GM23248 (cell line): ENCODE measurements around the gene KLK2. TPM values are rescaled to one million over a fixed set of nuclear protein-coding genes. Genes with fewer than 3 reads are reported as not detected.

Experiments
- DNase-seq: peaks from one replicate; pipeline ENCODE4 v3.0.0-alpha.2; 2015
- H2AFZ ChIP-seq: fragments of 200-600 bp; sonication (generic); 2 replicates; pipeline ENCODE4 v1.6.1; 2016; ENCODE audit warnings: antibody characterized with exemption
- H3F3A ChIP-seq: fragments of 200-600 bp; sonication (generic); 2 replicates; pipeline ENCODE4 v1.6.1; 2016; ENCODE audit warnings: mild to moderate bottlenecking, antibody characterized with exemption, mixed run types; ENCODE audit not compliant: insufficient read depth
- H3K27ac ChIP-seq: fragments of 200-600 bp; sonication (generic); 2 replicates; pipeline ENCODE4 v1.5.1; 2016; ENCODE audit warnings: mild to moderate bottlenecking
- H3K27me3 ChIP-seq: fragments of 200-600 bp; sonication (generic); replicated peaks from 2 replicates; pipeline ENCODE4 v1.6.1; 2016; ENCODE audit warnings: mild to moderate bottlenecking; ENCODE audit not compliant: insufficient read depth
- H3K36me3 ChIP-seq: fragments of 200-600 bp; sonication (generic); 2 replicates; pipeline ENCODE4 v1.6.1; 2016; ENCODE audit warnings: low read depth, mild to moderate bottlenecking
- H3K4me1 ChIP-seq: fragments of 200-600 bp; sonication (generic); 2 replicates; pipeline ENCODE4 v1.6.1; 2016; ENCODE audit warnings: mild to moderate bottlenecking; ENCODE audit not compliant: insufficient read depth
- H3K4me2 ChIP-seq: fragments of 200-600 bp; sonication (generic); one replicate; pipeline ENCODE4 v1.6.1; 2016; ENCODE audit warnings: mild to moderate bottlenecking; ENCODE audit not compliant: unreplicated experiment
- H3K4me3 ChIP-seq: fragments of 200-600 bp; sonication (generic); 2 replicates; pipeline ENCODE4 v1.5.1; 2016; ENCODE audit warnings: mild to moderate bottlenecking
- H3K79me2 ChIP-seq: fragments of 200-600 bp; sonication (generic); 2 replicates; pipeline ENCODE4 v1.6.1; 2016; ENCODE audit warnings: mild to moderate bottlenecking; ENCODE audit not compliant: insufficient read depth
- H3K9ac ChIP-seq: fragments of 200-600 bp; sonication (generic); 2 replicates; pipeline ENCODE4 v1.6.1; 2016; ENCODE audit warnings: mild to moderate bottlenecking
- H3K9me2 ChIP-seq: fragments of 200-600 bp; sonication (generic); 2 replicates; pipeline ENCODE4 v1.6.1; 2016; ENCODE audit warnings: mixed run types, mild to moderate bottlenecking, moderate library complexity; ENCODE audit not compliant: insufficient read depth
- H3K9me3 ChIP-seq: fragments of 200-600 bp; sonication (generic); one replicate; pipeline ENCODE4 v1.6.1; 2017; ENCODE audit warnings: low read depth
- H4K20me1 ChIP-seq: fragments of 200-600 bp; sonication (generic); 2 replicates; pipeline ENCODE4 v1.6.0; 2016; ENCODE audit not compliant: insufficient read depth
- EZH2 ChIP-seq: fragments of 200-600 bp; sonication (generic); IDR thresholded peaks from 2 replicates; pipeline ENCODE4 v1.6.1; 2018; ENCODE audit warnings: antibody characterized with exemption, mild to moderate bottlenecking; ENCODE audit not compliant: insufficient read depth, poor library complexity, severe bottlenecking
- EZH2phosphoT487 ChIP-seq: fragments of 200-600 bp; sonication (generic); IDR thresholded peaks from 2 replicates; pipeline ENCODE4 v1.6.1; 2018; ENCODE audit warnings: antibody characterized with exemption, moderate library complexity, mild to moderate bottlenecking, low read depth; ENCODE audit not compliant: insufficient read depth
- WGBS, 2 experiments: methylation state at CpG; one replicate each; pipeline ENCODE4 v1.1.6; 2015 to 2017; ENCODE audit warnings: low lambda C conversion rate in 2 of 2, low coverage in 1 of 2; ENCODE audit errors: missing lambda C conversion rate in 2 of 2; 5-methylcytosine and 5-hydroxymethylcytosine counted together
- in situ Hi-C: fragments of 300-500 bp; cut with MboI; formaldehyde crosslinking; loops from 2 replicates; pipeline ENCODE4 v1.15.0; 2020
- polyA plus RNA-seq: library from polyadenylated mRNA; unstranded; fragments of >200 nt; fragmentation: Nextera tagmentation; extraction: Ambion mirVana; gene quantifications from 2 replicates; pipeline ENCODE4 v1.2.1, GENCODE V29; 2016
- total RNA-seq: library from RNA; depleted of rRNA; stranded (reverse); fragments of >200 nt; shearing (Covaris generic); gene quantifications from 2 replicates; pipeline ENCODE4 v1.2.3, GENCODE V29; 2014

Gene KLK2
- total and polyA plus RNA-seq, 2 experiments from 2014 or later = not detected

DNA sequence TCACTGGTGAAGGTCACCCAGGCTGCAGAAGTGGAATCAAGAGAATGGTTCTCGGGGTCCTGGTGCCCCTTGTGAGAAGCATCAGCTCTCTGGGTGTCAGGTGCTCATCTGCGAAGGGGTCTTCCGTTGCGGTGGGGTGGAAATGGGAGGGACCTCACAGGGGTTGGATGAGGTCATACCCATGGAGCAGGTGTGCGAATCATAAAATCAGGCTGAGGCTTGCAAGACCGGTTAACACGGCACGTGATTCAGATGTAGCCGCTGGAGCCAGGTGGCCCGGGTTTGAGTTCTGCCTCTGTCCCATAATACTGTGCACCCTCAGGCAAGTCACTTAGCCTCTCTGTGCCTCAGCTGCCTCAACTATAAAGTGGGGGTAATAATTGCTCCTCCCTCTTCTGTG lies 35.9 kb upstream of the KLK2 start:
- TF ChIP-seq EZH2 (no peak), EZH2phosphoT487 (no peak)
- Histone ChIP-seq H3K27ac (no peak overlapping the region), H3K9me3 (no peaks in the 10 kb centered on the region), H2AFZ (no peak overlapping the region), H3K4me3 (no peak overlapping the region), H4K20me1 (no peaks in the 10 kb centered on the region), H3K4me2 (no peak overlapping the region), H3K36me3 (no peaks in the 10 kb centered on the region), H3K4me1 (no peaks in the 10 kb centered on the region), H3K9me2 (no peaks in the 10 kb centered on the region), H3F3A (no peaks in the 10 kb centered on the region), H3K79me2 (no peaks in the 10 kb centered on the region), H3K9ac (no peak overlapping the region), H3K27me3 (peaks cover 6% of the 10 kb centered on the region; the same call in 1 of the 2 replicates)
- WGBS, 2 experiments = 81 to 82% methylated on average over 10 of the region's 10 CpGs
- in situ Hi-C loops = no loop called here
- DNase-seq = no peak

DNA sequence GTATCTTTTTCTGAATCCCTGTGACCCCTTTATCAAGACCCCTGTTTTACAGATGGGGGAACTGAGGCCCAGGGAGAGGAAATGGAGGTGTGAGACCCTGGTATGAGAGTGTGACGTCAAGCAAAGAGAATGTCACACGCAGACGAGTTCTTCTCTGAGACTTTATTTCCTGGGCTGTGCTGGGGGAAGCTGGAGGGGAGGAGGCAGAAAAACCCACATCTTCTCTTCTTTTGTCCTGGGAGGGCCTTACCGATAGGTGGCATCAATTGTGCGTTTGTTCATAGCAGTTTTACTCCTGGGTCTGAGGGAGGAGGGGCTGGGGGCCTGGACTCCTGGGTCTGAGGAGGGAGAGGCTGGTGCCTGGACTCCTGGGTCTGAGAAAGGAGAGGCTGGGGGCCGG lies 35.0 kb upstream of the KLK2 start:
- no peak overlapping the region for H3K4me2 ChIP-seq
- no peaks in the 10 kb centered on the region for H3K9me2 ChIP-seq
- no peaks in the 10 kb centered on the region for H3K36me3 ChIP-seq
- H3K79me2 ChIP-seq = no peaks in the 10 kb centered on the region
- H4K20me1 ChIP-seq = no peaks in the 10 kb centered on the region
- DNase-seq = peak; percentile 21
- H2AFZ ChIP-seq = no peak overlapping the region
- H3K9me3 ChIP-seq = no peaks in the 10 kb centered on the region
- no peaks in the 10 kb centered on the region for H3K4me1 ChIP-seq
- peaks cover 6% of the 10 kb centered on the region; the same call in 1 of the 2 replicates for H3K27me3 ChIP-seq
- no peak for TF ChIP-seq EZH2phosphoT487
- no peak for TF ChIP-seq EZH2
- H3K9ac ChIP-seq = no peak overlapping the region
- no peaks in the 10 kb centered on the region for H3F3A ChIP-seq
- no peak overlapping the region for H3K27ac ChIP-seq
- 12 to 16% methylated on average over 6 of the region's 6 CpGs for WGBS, 2 experiments
- no peak overlapping the region for H3K4me3 ChIP-seq
- in situ Hi-C loops = no loop called here

DNA sequence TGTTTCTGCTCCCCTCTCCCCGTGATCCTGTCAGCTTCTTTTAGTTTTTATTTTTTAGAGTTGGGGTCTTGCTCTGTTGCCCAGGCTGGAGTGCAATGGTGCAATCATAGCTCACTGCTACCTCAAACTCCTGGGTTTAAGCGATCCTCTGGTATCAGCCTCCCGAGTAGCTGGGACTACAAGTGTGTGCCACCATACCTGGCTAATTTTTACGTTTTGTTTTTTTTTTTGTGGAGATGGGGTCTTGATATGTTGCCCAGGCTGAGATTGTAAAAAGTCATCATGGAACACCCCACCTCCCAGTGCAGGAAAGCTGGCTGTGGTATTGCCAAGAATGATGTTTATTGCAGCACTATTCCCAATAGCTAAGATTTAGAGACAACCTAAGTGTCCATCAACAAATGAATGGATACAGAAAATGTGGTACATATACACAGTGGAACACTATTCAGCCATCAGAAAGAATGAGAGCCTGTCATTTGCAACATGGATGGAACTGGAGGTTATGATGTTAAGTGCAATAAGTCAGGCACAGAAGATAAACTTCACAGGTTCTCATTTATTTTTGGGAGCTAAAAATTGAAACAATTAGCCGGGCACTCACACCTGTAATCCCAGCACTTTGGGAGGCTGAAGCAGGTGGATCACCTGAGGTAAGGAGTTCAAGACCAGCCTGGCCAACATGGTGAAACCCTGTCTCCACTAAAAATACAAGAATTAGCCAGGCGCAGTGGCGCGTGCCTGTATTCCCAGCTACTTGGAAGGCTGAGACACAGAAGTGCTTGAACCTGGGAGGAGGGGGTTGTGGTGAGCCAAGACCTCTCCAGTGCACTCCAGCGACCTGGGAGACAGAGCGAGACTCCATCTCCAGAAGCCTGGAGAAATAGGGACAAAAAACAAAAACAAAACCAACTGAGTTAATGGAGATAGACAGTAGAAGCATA lies 33.3 kb upstream of the KLK2 start:
- 64 to 66% methylated on average over 10 of the region's 10 CpGs for WGBS, 2 experiments
- H3K4me2 ChIP-seq = no peak overlapping the region
- in situ Hi-C loops = no loop called here
- H3K27me3 ChIP-seq = peaks cover 3% of the 10 kb centered on the region; the same call in 1 of the 2 replicates
- no peaks in the 10 kb centered on the region for H3K4me1 ChIP-seq
- H3K79me2 ChIP-seq = no peaks in the 10 kb centered on the region
- no peak overlapping the region for H3K9ac ChIP-seq
- no peaks in the 10 kb centered on the region for H3F3A ChIP-seq
- no peak overlapping the region for H3K27ac ChIP-seq
- H3K9me2 ChIP-seq = no peaks in the 10 kb centered on the region
- DNase-seq = no peak
- TF ChIP-seq EZH2phosphoT487 (no peak), EZH2 (no peak)
- no peaks in the 10 kb centered on the region for H4K20me1 ChIP-seq
- no peaks in the 10 kb centered on the region for H3K9me3 ChIP-seq
- no peaks in the 10 kb centered on the region for H3K36me3 ChIP-seq
- H3K4me3 ChIP-seq = no peak overlapping the region
- H2AFZ ChIP-seq = no peak overlapping the region

DNA sequence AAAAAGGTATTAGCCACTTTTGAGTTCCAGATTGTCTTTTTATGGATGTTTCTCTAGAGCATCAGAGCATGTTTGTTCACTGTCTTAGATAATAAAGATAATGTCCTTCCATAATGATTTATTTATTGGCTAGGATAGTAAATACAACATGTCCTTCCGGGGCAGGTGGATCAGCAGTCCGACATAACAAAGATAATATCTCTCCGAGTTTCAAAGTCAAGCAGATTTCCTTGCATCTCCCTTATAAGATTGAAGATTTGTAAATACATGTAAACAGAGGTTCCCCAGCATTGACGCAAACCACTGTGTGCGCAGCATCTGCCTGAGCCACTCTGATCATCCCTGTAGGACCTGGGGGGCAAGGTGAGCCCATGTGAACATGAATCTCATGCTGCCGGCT lies 31.1 kb upstream of the KLK2 start:
- Histone ChIP-seq H3K27ac (no peak overlapping the region), H4K20me1 (no peaks in the 10 kb centered on the region), H3K9me2 (no peaks in the 10 kb centered on the region), H3F3A (no peaks in the 10 kb centered on the region), H3K79me2 (no peaks in the 10 kb centered on the region), H3K9me3 (no peaks in the 10 kb centered on the region), H3K36me3 (no peaks in the 10 kb centered on the region), H2AFZ (no peak overlapping the region), H3K9ac (no peak overlapping the region), H3K27me3 (no peaks in the 10 kb centered on the region; the same call in 1 of the 2 replicates), H3K4me2 (no peak overlapping the region), H3K4me3 (no peak overlapping the region), H3K4me1 (no peaks in the 10 kb centered on the region)
- in situ Hi-C loops = no loop called here
- 53 to 64% methylated on average over 6 of the region's 6 CpGs for WGBS, 2 experiments
- DNase-seq = no peak
- TF ChIP-seq EZH2phosphoT487 (no peak), EZH2 (no peak)
